MCF 10A (cell line): ENCODE results near the gene NIPAL1. TPM values are rescaled to one million over a fixed set of nuclear protein-coding genes. Genes with fewer than 3 reads are reported as not detected.

Source experiments
- BruUV-seq: library from RNA; stranded (reverse); fragments of 400-500 nt; replicated peaks from 2 replicates; lab custom pipeline; 2021; lab: Mats Ljungman, UMichigan
- CTCF ChIA-PET: fragments of 300-600 bp; sonication (Branson Sonifier 250); formaldehyde crosslinking; extraction: SDS; loops from one replicate; lab custom pipeline; 2021; ENCODE audit warnings: antibody characterized with exemption, inconsistent platforms; lab: Yijun Ruan, JAX
- POLR2A ChIA-PET: fragments of 300-600, 350-650 bp; sonication (Branson Sonifier 250); formaldehyde crosslinking; extraction: SDS; loops from one replicate; lab custom pipeline; 2020; ENCODE audit warnings: antibody characterized with exemption, inconsistent platforms; lab: Yijun Ruan, JAX
- DNase-seq: peaks from one replicate; pipeline ENCODE4 v3.0.0-alpha.2; 2018; ENCODE audit not compliant: unreplicated experiment
- H3K27ac Mint-ChIP-seq: one replicate; pipeline ENCODE4 v1.8.0; 2022; ENCODE audit warnings: mild to moderate bottlenecking, low read depth, mixed read lengths; ENCODE audit not compliant: unreplicated experiment
- H3K27me3 Mint-ChIP-seq: one replicate; pipeline ENCODE4 v1.8.0; 2022; ENCODE audit warnings: mixed read lengths; ENCODE audit not compliant: insufficient read depth, unreplicated experiment
- H3K36me3 Mint-ChIP-seq: one replicate; pipeline ENCODE4 v1.8.0; 2022; ENCODE audit warnings: mild to moderate bottlenecking, moderate library complexity, mixed read lengths; ENCODE audit not compliant: insufficient read depth, unreplicated experiment
- H3K4me1 Mint-ChIP-seq: one replicate; pipeline ENCODE4 v1.8.0; 2022; ENCODE audit warnings: mixed read lengths; ENCODE audit not compliant: insufficient read depth, unreplicated experiment
- H3K4me3 Mint-ChIP-seq: one replicate; pipeline ENCODE4 v1.8.0; 2022; ENCODE audit warnings: mild to moderate bottlenecking, moderate library complexity, mixed read lengths; ENCODE audit not compliant: unreplicated experiment
- H3K9me3 Mint-ChIP-seq: one replicate; pipeline ENCODE4 v1.8.0; 2022; ENCODE audit warnings: mixed read lengths; ENCODE audit not compliant: unreplicated experiment
- CTCF ChIP-seq: fragments of 200-600 bp; IDR thresholded peaks from one replicate; pipeline ENCODE4 v1.8.0; 2022; ENCODE audit warnings: antibody characterized with exemption, mild to moderate bottlenecking; ENCODE audit not compliant: unreplicated experiment
- intact Hi-C: fragments of 100-400 bp; cut with micrococcal nuclease; formaldehyde crosslinking; loops from 2 replicates; pipeline ENCODE4 v1.14.1; 2022
- total RNA-seq: library from RNA; stranded (reverse); gene quantifications from 2 replicates; pipeline ENCODE4 v1.2.3, GENCODE V29; 2022

The NIPAL1 gene
- total RNA-seq, 1 experiment from 2014 or later, result 10.0 TPM

- intact Hi-C loops, result loop anchor here (2.0 kb wide), 1 partner anchor 53 kb away; no protein-coding TSS in a partner anchor
- CTCF ChIA-PET, result interaction anchor here (0.5 to 4.8 kb wide), 30 partner anchors 9 to 1759 kb away, joined by 3 to 42 read pairs (median 4); no protein-coding TSS in a partner anchor
- no peaks in the 10 kb centered on the region for H3K27me3 Mint-ChIP-seq
- H3K36me3 Mint-ChIP-seq, result no peaks in the 10 kb centered on the region
- no peaks in the 10 kb centered on the region for H3K9me3 Mint-ChIP-seq
- peak; percentile 50 for DNase-seq
- H3K4me1 Mint-ChIP-seq, result no peaks in the 10 kb centered on the region
- TF ChIP-seq CTCF, result peak; percentile 40
- no peak overlapping the region for H3K27ac Mint-ChIP-seq
- POLR2A ChIA-PET, result interaction anchor here (0.6 to 1.2 kb wide), 3 partner anchors 11 to 491 kb away, joined by 3 to 4 read pairs (median 3); no protein-coding TSS in a partner anchor
- H3K4me3 Mint-ChIP-seq, result no peak overlapping the region
- BruUV-seq, result no TSS peak
These were observed 17.3 kb downstream of the NIPAL1 start for GRCh38 chr4:48033825-48034413.

GRCh38 chr4:48035952-48036351 lies 19.4 kb downstream of the NIPAL1 start:
- POLR2A ChIA-PET, result interaction anchor here (1.6 kb wide), 1 partner anchor 11 kb away, joined by 5 read pairs; no protein-coding TSS in a partner anchor
- no peaks in the 10 kb centered on the region for H3K9me3 Mint-ChIP-seq
- BruUV-seq, result no TSS peak
- no peak for TF ChIP-seq CTCF
- no peaks in the 10 kb centered on the region for H3K27me3 Mint-ChIP-seq
- H3K4me3 Mint-ChIP-seq, result no peak overlapping the region
- CTCF ChIA-PET, result interaction anchor here (1.3 to 4.8 kb wide), 3 partner anchors 17 to 54 kb away, joined by 6 to 24 read pairs (median 22); no protein-coding TSS in a partner anchor
- no peak overlapping the region for H3K27ac Mint-ChIP-seq
- H3K36me3 Mint-ChIP-seq, result no peaks in the 10 kb centered on the region
- intact Hi-C loops, result loop anchor here (2.0 kb wide), 1 partner anchor 51 kb away; no protein-coding TSS in a partner anchor
- DNase-seq, result no peak
- H3K4me1 Mint-ChIP-seq, result no peaks in the 10 kb centered on the region

GRCh38 chr4:48037117-48037462 lies 20.5 kb downstream of the NIPAL1 start:
- Mint-ChIP-seq H3K36me3 (no peaks in the 10 kb centered on the region), H3K9me3 (no peaks in the 10 kb centered on the region), H3K27me3 (no peaks in the 10 kb centered on the region), H3K4me1 (no peaks in the 10 kb centered on the region), H3K27ac (no peak overlapping the region), H3K4me3 (no peak overlapping the region)
- TF ChIP-seq CTCF, result no peak
- intact Hi-C loops, result no loop called here
- DNase-seq, result no peak
- ChIA-PET CTCF (interaction anchor here (4.8 kb wide), 1 partner anchor 34 kb away, joined by 24 read pairs; no protein-coding TSS in a partner anchor), POLR2A (interaction anchor here (1.6 kb wide), 1 partner anchor 12 kb away, joined by 5 read pairs; no protein-coding TSS in a partner anchor)
- no TSS peak for BruUV-seq

- CTCF ChIA-PET, result no interaction called here
- BruUV-seq, result no TSS peak
These were observed 22.1 kb downstream of the NIPAL1 start for GRCh38 chr4:48038666-48039065.

More at GRCh38 chr4:48038666-48039065, 22.1 kb downstream of the NIPAL1 start:
- H3K9me3 Mint-ChIP-seq, result no peaks in the 10 kb centered on the region
- H3K27ac Mint-ChIP-seq, result no peak overlapping the region
- H3K27me3 Mint-ChIP-seq, result no peaks in the 10 kb centered on the region
- intact Hi-C loops, result no loop called here
- H3K36me3 Mint-ChIP-seq, result no peaks in the 10 kb centered on the region
- TF ChIP-seq CTCF, result no peak
- no peaks in the 10 kb centered on the region for H3K4me1 Mint-ChIP-seq
- POLR2A ChIA-PET, result no interaction called here
- H3K4me3 Mint-ChIP-seq, result no peak overlapping the region
- no peak for DNase-seq
